ENCODE results near the gene TP53INP2.

GRCh38 chr20:34753706-34754461 lies 49.7 kb downstream of the TP53INP2 start:
- TF ChIP-seq ZFX (IDR thresholded peaks at IDR 0.05), result no peak
- TF ChIP-seq POLR2AphosphoS5 (IDR thresholded peaks at IDR 0.05; ENCODE audit: low read depth, low read length), result no peak
- TF ChIP-seq CTCF (IDR thresholded peaks at IDR 0.05 in 2 of 3, conservative IDR thresholded peaks at IDR 0.05 in 1 of 3; ENCODE audit: borderline replicate concordance in 1 of 3, insufficient read depth in 1 of 3, low read depth in 2 of 3, low read length in 2 of 3), result no peak; a peak in 1 of 6 replicates
- TF ChIP-seq SRF (IDR thresholded peaks at IDR 0.05; ENCODE audit: low read depth), result no peak
- TF ChIP-seq POLR2A (IDR thresholded peaks at IDR 0.05; ENCODE audit: borderline replicate concordance, extremely low read depth, insufficient read depth, insufficient read length), result no peak
- no peak for TF ChIP-seq SP1 (IDR thresholded peaks at IDR 0.05; ENCODE audit: low read depth)
- no peak for TF ChIP-seq REST (IDR thresholded peaks at IDR 0.05; ENCODE audit: low read depth)
- no peak for TF ChIP-seq CEBPB (IDR thresholded peaks at IDR 0.05; ENCODE audit: low read depth)
- no peak for TF ChIP-seq JUND (IDR thresholded peaks at IDR 0.05)
- no peak for TF ChIP-seq EZH2 (IDR thresholded peaks at IDR 0.05)
- no peak for TF ChIP-seq ELF1 (IDR thresholded peaks at IDR 0.05; ENCODE audit: borderline replicate concordance, low read depth)

Measured in HCT116 (cell line).